Measurements from ENCODE around the gene ECD.

Gene ECD

DNA sequence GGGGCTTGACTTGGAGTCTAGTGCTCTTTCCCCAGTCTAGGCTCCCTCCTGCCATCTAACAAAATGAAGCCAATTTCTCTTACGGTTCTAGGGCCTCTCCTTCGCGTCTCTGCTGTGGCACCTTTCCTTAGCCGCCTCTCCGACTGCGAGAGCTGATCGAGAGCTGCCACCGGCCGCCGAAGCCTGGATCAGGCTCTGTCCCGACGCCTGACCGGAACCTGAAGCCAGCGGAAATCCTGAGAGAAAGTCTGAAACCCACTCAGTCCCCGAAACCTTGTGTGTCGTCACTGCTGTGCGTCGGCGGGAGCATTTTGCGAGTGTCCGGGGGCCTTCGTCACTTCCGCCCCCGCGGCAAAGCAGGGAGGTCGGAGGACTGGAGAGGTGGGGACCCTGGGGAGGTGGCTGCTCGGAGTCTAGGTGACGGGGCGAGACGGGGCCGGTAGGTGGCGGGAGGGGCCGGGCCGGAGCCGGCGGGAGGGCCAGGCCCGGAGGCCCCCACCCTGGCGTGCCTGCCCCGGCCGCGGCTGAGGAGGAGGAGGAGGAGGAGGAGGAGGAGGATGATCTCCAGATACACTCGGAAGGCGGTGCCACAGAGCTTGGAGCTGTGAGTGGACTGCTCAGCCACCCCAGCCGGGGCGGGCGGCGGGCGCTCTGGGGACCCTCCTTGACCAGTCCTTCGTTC is at the start of gene ECD, which contains the start of gene FAM149B1:
Gene ECD, minus strand, starts transcription at position 226 of the 682 bp plus-strand sequence. CDS start 4,071 bp downstream, outside the sequence.
Gene FAM149B1, plus strand, starts transcription at position 337 of the 682 bp plus-strand sequence. Its CDS starts 221 bp downstream, at position 558.
- DNase-seq = peak; percentile 89 to 91

DNA sequence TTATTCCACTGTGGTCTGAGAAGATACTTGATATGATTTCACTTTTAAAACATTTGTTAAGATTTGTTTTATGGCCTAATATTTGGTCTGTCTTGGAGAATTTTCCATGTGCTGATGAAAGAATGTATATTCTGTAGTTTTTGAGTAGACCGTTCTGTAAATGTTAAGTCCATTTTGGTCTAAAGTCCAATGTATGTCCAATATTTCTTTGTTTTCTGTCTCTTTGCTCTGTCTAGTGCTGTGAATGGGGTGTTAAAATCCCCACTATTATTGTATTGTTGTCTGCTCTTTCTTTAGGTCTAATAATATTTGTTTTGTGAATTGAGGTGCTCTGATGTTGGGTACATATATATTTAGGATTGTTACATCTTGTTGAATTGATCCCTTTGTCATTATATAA is 47.9 kb upstream of the ECD start:
- DNase-seq = no peak

DNA sequence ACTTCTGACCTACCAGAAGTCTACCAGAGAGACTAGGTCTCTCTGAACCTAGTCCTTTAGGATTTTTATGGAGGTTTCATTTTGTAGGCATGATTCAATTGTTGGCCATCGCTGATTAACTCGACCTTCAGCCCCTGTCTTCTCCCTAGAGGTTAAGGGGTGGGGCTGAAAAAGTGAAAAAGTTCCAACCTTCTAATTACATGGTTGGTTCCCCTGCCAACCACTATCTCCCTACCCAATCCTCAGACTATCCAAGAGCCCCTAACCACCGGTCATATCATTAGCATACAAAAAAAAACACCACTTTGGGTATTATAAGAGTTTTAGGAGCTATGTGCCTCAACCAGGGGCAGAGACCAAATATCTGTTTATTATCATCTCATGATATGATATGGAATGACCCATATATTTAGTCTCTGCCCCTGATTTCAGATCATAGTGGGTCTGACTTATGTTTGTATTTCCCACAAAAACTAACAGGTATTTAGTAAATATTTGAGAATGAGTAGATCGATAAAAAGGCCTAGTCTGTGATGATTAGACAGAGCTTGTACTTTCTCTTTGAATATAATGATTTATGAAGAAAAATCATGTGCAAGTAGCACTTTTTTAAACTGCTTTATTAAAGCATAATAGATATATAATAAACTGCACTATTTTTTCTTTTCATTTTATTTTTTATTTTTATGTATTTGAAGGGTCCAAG is 43.5 kb upstream of the ECD start:
- no peak for DNase-seq

DNA sequence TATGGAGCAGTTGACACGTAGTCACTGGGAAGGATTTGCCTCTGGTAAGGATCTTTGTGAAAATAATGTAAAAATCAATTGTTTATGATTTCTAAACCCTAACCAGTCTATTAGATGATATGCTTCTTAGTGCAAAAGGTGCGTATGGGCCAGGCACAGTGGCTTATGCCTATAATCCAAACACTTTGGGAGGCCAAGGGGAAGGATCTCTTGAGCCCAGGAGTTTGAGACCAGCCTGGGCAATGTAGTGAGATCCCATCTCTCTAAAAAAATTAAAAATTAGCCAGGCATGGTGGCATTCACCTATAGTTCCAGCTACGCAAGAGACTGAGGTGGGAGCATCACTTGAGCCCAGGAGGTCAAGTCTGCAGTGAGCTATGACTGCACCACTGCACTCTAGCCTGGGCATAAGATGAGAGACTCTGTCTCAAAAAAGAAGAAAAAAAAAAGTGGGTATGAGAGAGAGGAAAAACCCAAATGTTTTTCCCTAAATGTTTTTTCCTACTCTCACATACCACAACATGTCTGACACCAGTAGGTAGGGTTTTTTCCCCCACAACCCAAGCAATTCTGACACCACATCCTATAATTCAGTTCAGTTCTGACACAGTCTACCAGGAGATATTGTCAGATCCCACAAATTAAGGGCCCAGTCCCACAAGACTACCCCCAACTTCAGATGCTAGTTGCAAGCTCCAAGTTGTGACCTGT is 42.7 kb upstream of the ECD start:
- DNase-seq = no peak

DNA sequence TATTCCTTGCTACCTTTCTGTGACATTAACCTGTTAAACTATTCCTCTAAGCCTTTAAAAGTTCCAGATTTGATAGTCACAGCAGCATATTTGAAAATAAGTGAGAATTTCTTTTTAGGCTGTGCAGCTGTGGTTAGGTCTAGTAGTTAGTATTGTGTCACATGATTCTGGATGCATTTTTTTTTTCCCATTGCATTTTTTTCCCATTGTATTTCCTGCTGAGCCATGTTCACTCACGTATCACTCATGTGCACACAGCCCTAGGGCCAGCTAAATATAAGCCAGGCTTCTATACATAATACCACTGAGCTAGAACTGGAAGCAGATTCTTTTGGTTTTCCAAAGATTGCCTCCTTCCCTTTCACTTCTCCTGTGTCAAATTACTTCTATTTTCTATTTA is 41.9 kb upstream of the ECD start:
- no peak for DNase-seq

DNA sequence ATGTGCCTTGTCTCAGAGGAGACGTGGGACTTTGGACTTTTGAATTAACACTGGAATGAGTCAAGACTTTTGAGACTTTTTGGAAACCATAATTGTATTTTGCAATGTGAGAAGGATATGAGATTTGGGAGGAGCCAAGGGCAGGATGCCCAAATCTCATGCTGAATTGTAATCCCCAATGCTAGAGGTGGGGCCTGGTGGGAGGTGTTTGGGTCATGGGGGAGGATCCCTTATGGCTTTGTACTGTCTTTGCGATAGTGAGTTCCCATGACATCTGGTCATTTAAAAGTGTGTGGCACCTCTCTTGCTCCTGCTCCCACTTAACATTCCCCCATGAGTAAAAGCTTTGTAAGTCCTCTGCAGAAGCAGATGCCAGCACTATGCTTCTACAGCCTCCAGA is 40.1 kb upstream of the ECD start:
- no peak for DNase-seq

DNA sequence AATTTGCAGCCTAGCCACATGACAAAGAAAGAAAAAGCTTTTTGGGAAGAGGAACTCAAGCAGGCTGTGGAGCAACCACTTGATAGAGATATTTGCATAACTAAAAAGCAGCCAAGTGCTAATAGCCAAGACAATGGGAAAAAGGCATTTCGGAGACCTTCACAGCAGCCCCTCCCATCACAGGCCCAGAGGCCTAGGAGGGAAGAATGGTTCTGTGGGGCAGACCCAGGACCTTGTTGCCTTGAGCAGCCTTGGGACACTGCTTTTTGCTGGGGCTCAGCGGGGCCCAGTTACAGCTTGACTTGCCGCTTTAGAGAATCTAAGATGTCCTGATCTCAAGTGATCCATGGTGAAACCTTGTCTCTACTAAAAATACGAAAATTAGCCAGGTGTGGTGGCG is 38.6 kb upstream of the ECD start:
- no peak for DNase-seq

DNA sequence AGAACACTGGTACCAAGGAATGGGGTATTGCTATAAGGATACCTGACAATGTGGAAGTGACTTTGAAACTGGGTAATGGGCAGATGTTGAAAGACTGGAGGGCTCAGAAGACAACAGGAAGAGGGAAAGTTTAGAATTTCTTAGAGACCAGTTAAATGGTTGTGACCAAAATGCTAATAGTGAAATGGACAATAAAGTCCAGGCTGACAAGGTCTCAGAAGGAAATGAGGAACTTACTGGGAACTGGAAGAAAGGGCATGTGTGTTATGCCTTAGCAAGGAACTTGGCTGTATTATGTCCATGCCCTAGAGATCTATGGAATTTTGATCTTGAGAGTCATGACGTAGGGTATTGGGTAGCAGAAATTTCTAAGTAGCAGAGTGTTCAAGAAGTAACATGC is 38.1 kb upstream of the ECD start:
- DNase-seq = no peak

DNA sequence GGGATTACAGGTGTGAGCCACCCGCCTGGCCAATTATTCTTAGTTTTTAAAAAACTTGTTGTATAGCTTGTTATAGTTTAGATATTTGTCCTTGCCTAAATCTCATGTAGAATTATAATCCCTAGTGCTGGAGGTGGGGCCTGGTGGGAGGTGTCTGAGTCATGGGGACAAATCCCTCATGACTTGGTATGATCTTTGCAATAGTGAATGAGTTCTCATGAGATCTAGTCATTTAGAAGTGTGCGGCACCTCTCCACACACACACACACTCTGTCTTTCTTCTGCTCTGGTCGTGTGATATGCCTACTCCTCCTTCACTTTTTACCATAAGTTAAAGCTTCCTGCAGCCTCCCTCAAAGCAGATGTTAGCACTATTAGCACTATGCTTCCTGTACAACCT is 37.3 kb upstream of the ECD start:
- no peak for DNase-seq

DNA sequence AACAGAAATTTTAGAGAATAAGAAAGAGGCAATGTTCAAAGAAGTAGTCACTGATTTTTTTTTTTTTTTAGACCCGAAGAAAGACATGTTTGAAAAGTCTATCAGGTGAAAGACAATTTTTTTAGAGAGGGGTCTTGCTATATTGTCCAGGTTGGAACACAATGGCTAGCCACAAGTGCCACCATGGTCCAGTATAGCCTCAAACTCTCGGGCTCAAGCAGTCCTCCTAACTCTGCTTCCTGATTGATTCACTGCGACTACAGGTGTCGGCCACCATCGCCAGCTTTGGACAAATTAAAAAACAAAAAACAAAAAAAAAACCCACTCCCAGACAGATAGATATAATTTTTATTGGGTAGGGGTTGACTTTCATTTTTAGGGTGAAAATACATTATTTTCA is 22.4 kb upstream of the ECD start:
- DNase-seq = no peak

DNA sequence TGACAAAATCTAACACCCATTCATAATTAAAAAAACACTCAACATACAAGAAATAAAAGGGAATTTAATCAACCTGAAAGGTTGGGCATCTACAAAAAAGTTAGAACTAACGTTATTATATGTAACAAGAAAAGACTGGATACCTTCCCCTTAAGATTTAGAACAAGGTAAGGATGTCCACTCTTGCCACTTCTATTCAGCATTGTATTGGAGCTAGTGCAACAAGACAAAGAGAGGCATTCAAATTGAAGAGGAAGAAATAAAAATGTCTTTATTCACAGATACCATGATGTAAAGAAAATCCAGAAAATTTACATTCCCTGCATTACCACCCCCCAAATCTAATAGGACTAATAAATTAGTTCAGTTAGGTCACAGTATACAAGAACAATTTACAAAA is 18.5 kb upstream of the ECD start:
- no peak for DNase-seq

DNA sequence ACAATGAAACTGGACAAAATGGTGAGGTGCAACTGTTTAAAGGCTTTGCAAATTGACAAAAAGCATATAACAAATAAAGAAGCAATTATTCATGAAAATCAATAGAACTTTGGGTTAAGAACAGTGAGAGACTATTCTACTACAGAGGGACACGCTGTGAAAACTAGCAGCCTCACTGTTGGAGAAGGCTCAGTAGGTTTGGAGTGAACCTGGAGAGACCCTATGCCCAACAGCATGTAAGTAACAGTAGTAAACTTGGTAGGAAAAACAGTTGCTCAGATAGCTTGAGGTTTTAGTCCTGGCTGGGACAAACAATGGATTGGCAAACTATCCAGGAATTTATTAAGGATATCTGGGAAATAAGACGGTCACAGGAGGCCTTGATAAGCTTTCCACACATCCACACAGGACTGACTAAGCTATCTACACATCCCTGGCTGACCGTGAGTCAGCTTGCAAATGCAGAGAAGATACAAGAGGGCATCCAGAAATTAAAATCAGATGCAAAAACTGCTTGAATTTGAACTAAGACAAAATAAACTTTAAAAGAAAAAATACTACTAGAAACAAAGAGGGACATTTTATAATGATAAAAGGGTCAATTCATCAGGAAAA is 16.0 kb upstream of the ECD start:
- no peak for DNase-seq

DNA sequence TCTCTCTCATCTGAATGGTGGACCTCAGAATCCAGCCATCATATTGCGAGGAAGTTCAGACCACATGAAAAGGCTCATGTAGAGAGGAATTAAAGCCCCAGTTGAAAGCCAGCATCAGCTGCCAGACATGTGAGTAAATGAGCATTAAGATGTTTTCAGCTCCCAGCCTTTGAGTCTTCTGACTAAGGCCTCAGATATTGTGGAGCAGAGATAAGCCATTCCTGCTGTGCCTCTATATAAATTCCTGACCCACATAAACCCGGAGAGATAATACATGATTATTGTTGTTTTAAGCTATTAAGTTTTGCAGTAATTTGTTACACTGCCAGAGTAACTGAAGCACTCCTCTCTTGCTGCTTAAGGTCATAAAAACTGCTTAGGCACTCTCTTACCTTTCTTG is 14.8 kb upstream of the ECD start:
- DNase-seq = no peak

DNA sequence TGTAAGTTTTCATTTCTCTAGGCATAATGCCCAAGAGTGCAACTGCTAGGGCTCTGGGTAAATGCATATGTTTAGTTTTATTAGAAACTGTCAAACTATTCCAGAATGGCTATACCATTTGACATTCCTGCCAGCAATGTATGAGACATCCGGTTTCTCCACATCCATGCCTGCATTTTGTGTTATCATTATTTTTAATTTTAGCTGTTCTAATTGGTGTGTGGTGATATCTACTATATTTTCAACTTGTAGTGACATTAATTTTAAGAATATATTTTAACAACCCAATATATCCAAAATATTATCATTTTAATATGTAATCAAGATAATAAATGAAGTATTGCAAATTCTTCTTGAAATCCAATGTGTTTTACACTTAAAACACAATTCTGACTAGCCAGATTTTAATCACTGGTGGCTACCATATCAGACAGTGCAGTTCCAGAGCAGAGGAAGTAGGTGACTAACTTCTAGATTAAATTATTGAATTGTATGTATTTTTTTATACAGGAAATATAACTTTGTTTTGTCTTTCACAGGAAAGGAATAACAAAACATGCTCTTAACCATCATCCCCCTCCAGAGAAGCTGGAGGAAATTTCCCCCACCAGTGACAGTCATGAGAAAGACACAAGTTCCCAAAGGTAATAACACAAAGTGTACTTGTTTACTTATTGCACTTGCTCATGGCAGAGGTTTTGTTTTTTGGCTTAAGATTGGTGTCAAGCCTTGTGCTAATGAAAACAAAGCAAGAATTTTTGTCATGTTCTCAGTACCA is 6.5 kb upstream of the ECD start:
- no peak for DNase-seq

DNA sequence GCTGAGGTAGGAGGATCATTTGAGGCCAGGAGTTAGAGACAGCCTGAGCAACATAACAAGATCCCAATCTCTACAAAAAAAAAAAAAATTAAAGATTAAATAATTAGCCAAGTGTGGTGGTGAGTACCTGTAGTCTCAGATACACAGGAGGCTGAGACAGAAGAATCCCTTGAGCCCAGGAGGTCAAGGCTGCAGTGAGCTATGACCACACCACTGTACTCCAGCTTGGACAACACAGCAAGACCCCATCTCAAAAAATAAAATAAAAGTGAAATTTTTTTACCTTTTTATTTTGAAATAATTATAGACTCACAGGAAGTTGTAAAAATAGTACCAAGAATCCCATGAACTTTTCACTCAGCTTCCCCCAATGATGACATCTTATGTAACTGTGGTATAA is 5.1 kb upstream of the ECD start:
- DNase-seq = no peak

DNA sequence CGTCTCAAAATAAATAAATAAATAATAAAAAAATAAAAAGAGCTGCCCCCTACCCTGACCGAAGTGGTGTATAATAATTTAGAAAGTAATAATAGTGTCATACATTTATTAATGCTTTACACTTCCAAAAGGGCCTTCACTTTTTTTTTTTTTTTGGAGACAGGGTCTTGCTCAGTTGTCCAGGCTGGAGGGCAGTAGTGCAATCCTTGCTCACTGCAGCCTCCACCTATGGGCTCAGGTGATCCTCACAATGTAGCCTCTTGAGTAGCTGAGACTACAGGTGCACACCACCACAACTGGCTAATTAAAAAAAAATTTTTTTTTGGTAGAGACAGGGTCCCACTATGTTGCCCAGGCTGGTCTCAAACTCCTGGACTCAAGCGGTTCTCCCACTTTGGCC is 1.5 kb upstream of the ECD start:
- no peak for DNase-seq

DNA sequence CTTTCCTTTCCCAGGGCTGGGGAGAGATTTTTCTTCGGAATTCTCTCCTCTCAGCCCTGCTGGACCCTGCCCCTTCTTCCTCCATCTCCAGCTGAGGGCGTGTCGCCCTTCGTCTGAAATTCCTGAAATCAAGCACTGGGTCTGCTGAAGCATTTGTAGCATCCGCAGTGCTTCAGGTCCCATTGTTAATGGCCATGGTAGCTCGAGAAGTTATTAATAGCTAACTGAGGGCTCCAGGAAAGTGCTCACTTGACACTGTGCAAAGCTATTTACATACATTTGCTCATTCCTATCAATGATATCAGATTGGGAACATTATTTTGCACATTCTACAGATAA is 626 bp upstream of the ECD start:
- no peak for DNase-seq

DNA sequence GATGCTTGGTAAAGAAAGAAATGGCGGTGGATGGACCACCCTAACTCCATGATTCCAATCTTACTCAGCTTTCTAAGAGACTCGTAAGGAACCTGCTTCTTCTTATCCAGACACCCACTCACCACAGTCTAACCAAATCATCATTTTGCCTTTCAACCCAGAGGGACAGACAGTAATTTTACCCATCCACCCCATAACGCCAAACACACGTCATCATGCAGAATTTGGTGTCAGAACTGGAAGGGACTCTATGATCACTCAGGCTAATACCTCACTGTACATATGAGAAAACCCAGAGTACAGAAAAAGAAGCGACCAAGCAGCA is 388 bp downstream of the ECD start:
- peak; percentile 15 to 20 for DNase-seq

DNA sequence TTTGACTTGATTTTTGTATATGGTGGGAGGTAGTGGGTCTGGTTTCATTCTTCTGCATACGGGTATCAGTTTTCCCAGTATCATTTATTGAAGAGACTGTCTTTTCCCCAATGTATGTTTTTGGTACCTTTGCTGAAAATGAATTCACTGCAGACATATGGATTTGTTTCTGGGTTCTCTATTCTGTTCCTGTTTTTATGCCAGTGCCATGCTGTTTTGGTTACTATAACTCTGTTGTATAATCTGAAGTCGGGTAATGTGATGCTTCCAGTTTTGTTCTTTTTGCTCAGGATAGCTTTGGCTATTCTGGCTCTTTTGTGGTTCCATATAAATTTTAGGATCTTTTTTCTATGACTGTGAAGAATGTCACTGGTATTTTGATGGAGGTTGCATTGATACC is 836 bp downstream of the ECD start:
- DNase-seq = no peak

DNA sequence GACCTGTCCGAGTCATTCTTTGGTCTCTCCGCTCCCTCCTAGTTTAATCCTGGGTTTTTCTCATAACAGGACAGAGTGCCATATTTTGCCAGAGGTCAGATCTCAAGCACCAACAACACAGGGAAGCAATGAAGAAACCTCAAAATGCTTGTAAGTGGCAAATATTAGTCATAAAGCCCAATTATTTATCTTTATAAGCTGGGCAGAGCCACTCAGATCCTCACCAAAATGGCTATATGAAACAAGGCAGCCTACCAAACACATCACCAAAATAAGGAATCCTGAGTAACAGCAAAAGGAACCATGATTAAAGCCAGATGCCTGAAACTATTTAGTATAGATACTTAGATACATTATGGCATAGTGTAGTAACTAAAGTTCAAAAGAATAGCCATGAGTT is 4.7 kb downstream of the ECD start:
- no peak for DNase-seq

DNA sequence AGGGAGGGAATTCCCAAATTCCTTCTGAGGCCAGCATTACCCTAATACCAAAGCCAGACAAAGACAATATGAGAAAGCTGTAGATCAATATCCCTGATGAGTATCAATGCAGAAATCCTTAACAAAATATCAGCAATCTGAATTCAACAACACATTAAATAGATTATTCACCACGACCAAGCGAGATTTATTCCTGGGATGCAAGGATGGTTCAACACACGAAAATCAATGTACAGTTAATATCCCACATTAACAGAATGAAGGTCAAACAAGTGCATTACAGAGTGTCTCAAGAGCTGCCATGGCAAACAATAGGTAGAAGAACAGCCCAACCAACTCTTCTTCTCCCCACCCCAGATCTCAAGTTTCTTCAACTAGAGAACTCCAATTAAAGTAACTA is 6.1 kb downstream of the ECD start:
- no peak for DNase-seq

DNA sequence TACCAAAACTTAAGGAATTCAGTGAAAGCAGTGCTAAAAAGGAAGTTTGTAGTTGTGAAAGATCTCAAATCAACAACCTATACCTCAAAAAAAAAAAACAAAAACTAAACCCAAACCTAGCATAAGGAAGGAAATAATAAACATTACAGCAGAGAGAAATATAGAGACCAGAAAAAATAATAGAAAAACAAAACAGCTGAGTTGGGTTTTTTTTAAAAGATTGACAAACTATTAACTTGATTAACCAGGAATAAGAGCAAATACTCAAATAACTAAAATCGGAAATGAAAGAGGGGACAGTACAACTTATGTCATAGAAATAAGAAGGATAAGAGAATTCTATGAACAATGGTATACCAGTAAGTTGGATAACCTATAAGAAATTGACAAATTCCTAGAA is 6.7 kb downstream of the ECD start:
- DNase-seq = no peak

DNA sequence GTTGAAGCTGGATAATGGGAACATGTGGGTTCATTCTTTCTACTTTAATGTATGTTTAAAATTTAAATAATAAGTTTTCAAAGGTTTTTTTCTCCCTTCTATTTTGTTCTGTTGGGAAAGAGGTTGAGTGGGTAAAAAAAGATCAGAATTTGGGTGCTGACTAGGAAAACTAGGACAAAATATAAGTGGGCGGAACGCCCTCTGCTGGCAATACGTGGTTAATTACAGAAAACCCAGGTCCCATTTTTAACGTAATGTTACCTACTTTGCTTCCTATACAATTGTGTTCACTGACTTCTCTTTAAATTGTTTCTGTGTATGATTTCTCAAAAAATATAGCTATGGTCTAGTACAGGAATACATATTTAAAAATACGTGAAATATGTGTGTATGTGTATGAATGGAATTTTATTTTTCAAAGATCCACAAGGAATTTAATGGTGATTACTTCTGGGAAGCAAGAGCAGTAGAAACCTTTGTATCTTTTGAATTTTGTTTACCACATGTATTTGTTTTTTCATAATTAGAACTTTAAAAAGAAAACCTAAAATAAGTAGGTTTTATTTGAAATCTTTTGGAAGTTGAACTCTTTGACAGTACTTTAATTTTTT is 8.7 kb downstream of the ECD start:
- DNase-seq = peak; percentile 38 to 46

All from activated CD4-positive, alpha-beta T cell treated with anti-CD3 and anti-CD28 coated beads, Interleukin-2, amount 50 U/mL, for 4 hours (primary cell).